Activated CD4-positive, alpha-beta T cell treated with anti-CD3 and anti-CD28 coated beads, Interleukin-2, Interleukin-4, amounts not matched to agents 100 ng/mL and 50 ng/mL, durations not matched to agents 16 hours and 8 hours (primary cell): ENCODE results near the gene DNAJB11.

Experiments
- DNase-seq: peaks from one replicate; pipeline ENCODE4 v3.0.0-alpha.2; 2020; ENCODE audit warnings: low spot score

Gene DNAJB11

GRCh38 chr3:186596568-186597287 lies 26.2 kb downstream of the DNAJB11 start:
- no peak for DNase-seq

GRCh38 chr3:186598108-186598784 lies 27.7 kb downstream of the DNAJB11 start:
- no peak for DNase-seq

- no peak for DNase-seq
Observed at GRCh38 chr3:186598794-186599141, 28.2 kb downstream of the DNAJB11 start.

GRCh38 chr3:186599142-186599784 lies 28.7 kb downstream of the DNAJB11 start:
- DNase-seq = no peak

GRCh38 chr3:186599785-186600166 lies 29.3 kb downstream of the DNAJB11 start:
- no peak for DNase-seq

- DNase-seq = no peak
Observed at GRCh38 chr3:186600896-186601295, 30.4 kb downstream of the DNAJB11 start.

- DNase-seq = no peak
Observed at GRCh38 chr3:186603159-186603558, 32.6 kb downstream of the DNAJB11 start.

- DNase-seq = no peak
Observed at GRCh38 chr3:186605078-186605477, 34.6 kb downstream of the DNAJB11 start.

GRCh38 chr3:186605561-186606545 lies 35.3 kb downstream of the DNAJB11 start:
- DNase-seq = no peak

GRCh38 chr3:186608624-186609215 lies 38.2 kb downstream of the DNAJB11 start:
- DNase-seq = no peak

- no peak for DNase-seq
Observed at GRCh38 chr3:186609247-186609868, 38.8 kb downstream of the DNAJB11 start.

- DNase-seq = no peak
Observed at GRCh38 chr3:186612065-186612464, 41.5 kb downstream of the DNAJB11 start.

GRCh38 chr3:186612721-186613636 lies 42.5 kb downstream of the DNAJB11 start, which contains the start of gene AHSG:
Gene AHSG (plus strand): TSS chr3:186613060. CDS start chr3:186613142, 82 bp downstream.
- no peak for DNase-seq

- no peak for DNase-seq
Observed at GRCh38 chr3:186613637-186614265, 43.2 kb downstream of the DNAJB11 start.

GRCh38 chr3:186614266-186614596 lies 43.7 kb downstream of the DNAJB11 start:
- no peak for DNase-seq

- DNase-seq = peak; percentile 85
Observed at GRCh38 chr3:186614597-186615483, 44.3 kb downstream of the DNAJB11 start.

- no peak for DNase-seq
Observed at GRCh38 chr3:186616299-186616617, 45.7 kb downstream of the DNAJB11 start.

- DNase-seq = peak; percentile 88
Observed at GRCh38 chr3:186617036-186617946, 46.8 kb downstream of the DNAJB11 start.
